Measurements from ENCODE around the gene ZCCHC3.

ZCCHC3 gene

DNA sequence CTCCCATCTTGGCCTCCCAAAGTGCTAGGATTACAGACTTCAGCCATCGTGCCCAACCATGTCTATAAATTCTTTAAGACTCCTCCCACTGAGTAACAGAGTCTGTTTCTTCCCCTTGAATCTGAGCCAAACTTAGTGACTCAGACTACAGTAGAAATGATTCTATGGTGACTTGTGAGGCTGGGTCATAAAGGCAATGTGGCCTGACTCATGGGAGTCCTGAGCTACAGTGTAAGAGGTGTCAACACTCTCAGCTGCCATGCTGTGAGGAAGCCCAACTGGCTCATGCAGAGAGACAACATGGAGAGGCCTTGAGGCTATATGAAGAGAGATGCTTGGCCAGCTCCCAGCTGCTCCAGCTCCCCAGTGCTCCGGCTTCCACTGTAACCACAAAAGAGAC is 44.3 kb downstream of the ZCCHC3 start:
- no peak for DNase-seq (ENCODE audit: low spot score)
- TF ChIP-seq, protein P1, sequence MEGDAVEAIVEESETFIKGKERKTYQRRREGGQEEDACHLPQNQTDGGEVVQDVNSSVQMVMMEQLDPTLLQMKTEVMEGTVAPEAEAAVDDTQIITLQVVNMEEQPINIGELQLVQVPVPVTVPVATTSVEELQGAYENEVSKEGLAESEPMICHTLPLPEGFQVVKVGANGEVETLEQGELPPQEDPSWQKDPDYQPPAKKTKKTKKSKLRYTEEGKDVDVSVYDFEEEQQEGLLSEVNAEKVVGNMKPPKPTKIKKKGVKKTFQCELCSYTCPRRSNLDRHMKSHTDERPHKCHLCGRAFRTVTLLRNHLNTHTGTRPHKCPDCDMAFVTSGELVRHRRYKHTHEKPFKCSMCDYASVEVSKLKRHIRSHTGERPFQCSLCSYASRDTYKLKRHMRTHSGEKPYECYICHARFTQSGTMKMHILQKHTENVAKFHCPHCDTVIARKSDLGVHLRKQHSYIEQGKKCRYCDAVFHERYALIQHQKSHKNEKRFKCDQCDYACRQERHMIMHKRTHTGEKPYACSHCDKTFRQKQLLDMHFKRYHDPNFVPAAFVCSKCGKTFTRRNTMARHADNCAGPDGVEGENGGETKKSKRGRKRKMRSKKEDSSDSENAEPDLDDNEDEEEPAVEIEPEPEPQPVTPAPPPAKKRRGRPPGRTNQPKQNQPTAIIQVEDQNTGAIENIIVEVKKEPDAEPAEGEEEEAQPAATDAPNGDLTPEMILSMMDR (IDR thresholded peaks at IDR 0.05; ENCODE audit: extremely low read depth, missing control alignments), result no peak

DNA sequence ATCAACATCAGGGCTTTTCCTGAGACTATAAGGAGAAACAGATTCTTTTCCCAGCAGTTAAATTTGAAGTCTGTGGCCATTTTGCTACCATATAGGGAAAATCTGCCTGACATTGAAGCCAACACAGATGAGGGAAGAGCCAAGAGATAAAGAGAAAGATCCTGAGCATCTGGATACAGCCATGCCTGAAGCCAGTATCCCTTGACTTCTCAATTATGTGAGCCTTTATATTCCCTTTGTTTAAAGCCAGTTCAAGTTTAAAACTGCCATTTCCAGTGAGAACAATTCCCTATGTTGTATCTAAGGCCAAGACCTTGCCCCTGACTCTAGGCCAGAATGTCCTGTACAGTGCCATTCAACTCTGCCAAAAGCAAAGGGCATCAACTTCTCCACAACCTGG is 45.7 kb downstream of the ZCCHC3 start:
- no peak for DNase-seq (ENCODE audit: low spot score)
- TF ChIP-seq, protein P1 (IDR thresholded peaks at IDR 0.05; ENCODE audit: extremely low read depth, missing control alignments), result no peak

DNA sequence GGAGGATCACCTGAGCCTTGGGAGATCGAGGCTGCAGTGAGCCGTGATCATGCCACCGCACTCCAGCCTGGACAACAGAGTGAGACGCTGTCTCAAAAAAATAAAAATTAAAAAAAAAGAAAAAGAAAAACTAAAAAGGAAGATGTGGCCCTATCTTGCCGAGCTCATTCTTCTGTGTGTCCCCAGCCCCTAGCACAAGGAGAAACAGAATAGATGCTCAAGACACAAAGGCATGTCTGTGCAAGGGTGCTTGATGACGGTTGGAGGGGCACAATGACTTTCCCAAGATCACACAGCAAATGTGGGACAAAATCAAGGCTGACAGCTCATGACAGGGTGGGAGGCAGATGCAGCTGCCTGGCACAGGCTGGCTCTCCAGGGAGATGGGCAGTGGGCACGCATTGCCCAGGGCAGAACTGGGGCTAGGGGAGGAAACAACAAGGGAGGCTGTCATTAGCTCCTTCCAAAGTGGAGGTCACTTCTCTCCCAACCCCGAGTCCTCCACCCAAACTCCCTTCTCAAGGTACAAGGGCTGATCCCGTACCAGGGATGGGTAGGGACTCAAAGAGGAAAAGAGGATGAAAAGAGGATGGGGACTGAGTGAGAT is 48.8 kb downstream of the ZCCHC3 start:
- TF ChIP-seq, protein P1 (IDR thresholded peaks at IDR 0.05; ENCODE audit: extremely low read depth, missing control alignments), result no peak

GRCh38 chr20:346640-347316 is 49.4 kb downstream of the ZCCHC3 start, which contains the start of gene NRSN2:
TSS of gene NRSN2 (plus strand) at chr20:347111. CDS start at chr20:349644, 2,533 bp downstream.
- peak; percentile 89 for DNase-seq (ENCODE audit: low spot score)
- TF ChIP-seq, protein P1 (IDR thresholded peaks at IDR 0.05; ENCODE audit: extremely low read depth, missing control alignments), result no peak

More for the DNA sequence above, 48.8 kb downstream of the ZCCHC3 start:
- DNase-seq (ENCODE audit: low spot score), result no peak

DNA sequence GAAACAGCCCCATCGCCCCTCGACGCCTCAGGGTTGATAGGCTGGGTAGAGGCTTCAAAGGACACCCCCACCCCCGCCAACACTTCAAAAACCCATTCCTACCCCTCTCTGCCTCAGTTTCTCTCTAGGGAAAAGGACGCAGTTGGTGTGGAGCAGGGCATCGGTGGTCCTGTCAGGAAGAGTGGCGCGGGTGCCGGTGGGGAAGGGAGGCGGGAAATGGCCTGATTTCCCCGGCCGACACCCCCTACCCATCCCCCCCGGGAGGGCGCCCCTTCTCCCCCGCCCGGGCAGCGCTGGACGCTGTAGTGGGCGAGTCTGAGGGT is 49.9 kb downstream of the ZCCHC3 start:
- no peak for DNase-seq (ENCODE audit: low spot score)
- TF ChIP-seq, protein P1 (IDR thresholded peaks at IDR 0.05; ENCODE audit: extremely low read depth, missing control alignments), result no peak

DNA sequence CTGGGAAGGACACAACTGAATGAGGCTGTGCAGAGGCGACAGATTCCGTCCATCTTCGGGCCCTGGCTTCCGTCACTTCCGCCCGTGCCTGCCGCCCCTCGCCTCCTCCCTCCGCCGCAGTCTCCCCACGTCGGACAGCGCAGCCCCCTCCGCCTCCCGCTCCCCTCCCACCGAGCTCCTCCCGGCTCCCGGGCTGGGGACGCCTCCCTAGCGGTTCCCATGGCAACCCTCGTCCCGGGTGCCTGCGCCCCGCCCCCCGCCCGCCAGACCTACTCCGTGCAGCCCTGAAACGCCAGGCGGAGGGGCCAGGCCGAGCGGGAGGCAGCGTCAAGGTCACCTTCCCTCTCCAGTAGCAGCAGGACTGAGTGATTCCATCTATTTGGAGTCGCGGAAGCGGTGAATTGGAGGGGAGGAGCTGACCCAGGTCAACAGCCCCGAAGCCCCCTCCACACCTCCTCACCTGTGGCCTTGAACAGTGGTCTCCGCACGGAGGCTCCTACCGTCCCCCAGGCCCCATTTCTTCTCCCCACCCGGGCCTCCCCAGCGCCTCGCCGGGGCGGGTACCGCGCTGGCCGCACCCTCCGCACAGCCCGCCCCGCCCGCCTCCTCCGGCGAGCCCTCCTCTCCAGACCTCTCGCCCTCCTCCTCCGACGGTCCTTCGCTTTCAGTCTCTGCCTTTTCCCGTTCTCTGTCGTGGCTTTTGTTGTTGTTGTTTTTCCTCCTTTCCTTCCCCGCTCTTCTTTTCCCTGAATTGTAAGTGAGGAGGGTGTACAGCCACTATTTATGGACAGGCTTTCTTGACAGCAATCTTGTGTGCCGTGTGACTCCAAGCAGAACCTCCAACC is 50.5 kb downstream of the ZCCHC3 start:
- DNase-seq (ENCODE audit: low spot score), result peak; percentile 98
- TF ChIP-seq, protein P1 (IDR thresholded peaks at IDR 0.05; ENCODE audit: extremely low read depth, missing control alignments), result no peak

All from GM20000 (cell line).